HepG2 (cell line): ENCODE measurements around the gene ZNF239. TPM values are rescaled to one million over a fixed set of nuclear protein-coding genes. Genes with fewer than 3 reads are reported as not detected.
A peak's percentile ranks its signal among the peaks of the same experiment; 100 is the strongest.

ENCODE experiments used
- ARID2 ChIP-seq: sonication (generic); formaldehyde crosslinking; IDR thresholded peaks from 2 replicates; pipeline ENCODE4 v1.8.1; 2022; ENCODE audit warnings: mild to moderate bottlenecking, missing genetic modification reagents, borderline replicate concordance
- ARNT ChIP-seq: fragments of 450-650 bp; IDR thresholded peaks from 2 replicates; pipeline ENCODE4 v1.6.1; 2017
- GABPB1 ChIP-seq: IDR thresholded peaks from 2 replicates; pipeline ENCODE4 v1.6.1; 2016; ENCODE audit warnings: mild to moderate bottlenecking, missing genetic modification reagents, moderate library complexity, missing compliant biosample characterization
- HCFC1 ChIP-seq: fragments of 150-350 bp; IDR thresholded peaks from 2 replicates; pipeline ENCODE4 v1.6.1; 2014; ENCODE audit warnings: low read depth, low read length
- ISL2 ChIP-seq: sonication (generic); formaldehyde crosslinking; IDR thresholded peaks from 2 replicates; pipeline ENCODE4 v1.5.0; 2020; ENCODE audit warnings: missing genetic modification reagents
- MEF2D ChIP-seq: sonication (generic); formaldehyde crosslinking; IDR thresholded peaks from 2 replicates; pipeline ENCODE4 v1.5.1; 2020; ENCODE audit warnings: mild to moderate bottlenecking, missing genetic modification reagents
- MEIS2 ChIP-seq: sonication (generic); formaldehyde crosslinking; IDR thresholded peaks from 2 replicates; pipeline ENCODE4 v1.9.0; 2021; ENCODE audit warnings: mild to moderate bottlenecking, missing genetic modification reagents
- NPAS2 ChIP-seq: sonication (generic); formaldehyde crosslinking; IDR thresholded peaks from 2 replicates; pipeline ENCODE4 v1.8.0; 2022; ENCODE audit warnings: mild to moderate bottlenecking, missing genetic modification reagents, borderline replicate concordance
- NR2C2 ChIP-seq: sonication (generic); formaldehyde crosslinking; IDR thresholded peaks from 2 replicates; pipeline ENCODE4 v1.4.0; 2020; ENCODE audit warnings: missing genetic modification reagents, mild to moderate bottlenecking, moderate library complexity, borderline replicate concordance
- POLR2A ChIP-seq, 2 experiments: IDR thresholded peaks; 2 replicates each; pipeline ENCODE4 v1.6.1; 2011; ENCODE audit warnings: low read depth in 2 of 2, low read length in 2 of 2, mild to moderate bottlenecking in 1 of 2, moderate library complexity in 1 of 2; ENCODE audit not compliant: insufficient read depth in 1 of 2
- SAFB2 ChIP-seq: sonication (generic); formaldehyde crosslinking; IDR thresholded peaks from 2 replicates; pipeline ENCODE4 v1.5.1; 2020; ENCODE audit warnings: missing genetic modification reagents, low read depth, mild to moderate bottlenecking, borderline replicate concordance
- TCF12 ChIP-seq, 2 experiments: fragments of 450-650 bp in 1 of 2; sonication (generic) in 1 of 2; formaldehyde crosslinking in 1 of 2; IDR thresholded peaks; 2 replicates each; pipeline versions ENCODE4 v1.6.1 to v1.8.0; 2017 to 2022; ENCODE audit warnings: antibody characterized with exemption in 1 of 2, mild to moderate bottlenecking in 1 of 2, missing genetic modification reagents in 1 of 2, moderate library complexity in 1 of 2
- ZBTB20 ChIP-seq: sonication (generic); formaldehyde crosslinking; IDR thresholded peaks from 2 replicates; pipeline ENCODE4 v1.8.1; 2023; ENCODE audit warnings: missing genetic modification reagents, low read depth, mild to moderate bottlenecking, borderline replicate concordance
- ZBTB38 ChIP-seq: sonication (generic); formaldehyde crosslinking; IDR thresholded peaks from 2 replicates; pipeline ENCODE4 v1.5.1; 2020; ENCODE audit warnings: mild to moderate bottlenecking, missing genetic modification reagents
- polyA plus RNA-seq, 8 experiments: library from polyadenylated mRNA; depleted of rRNA in 3 of 8; stranded (reverse) in 7 of 8; unstranded in 1 of 8; fragments of >200 nt; fragmentation: Illumina TruSeq in 4 of 8; extraction: Trizol in 4 of 8; gene quantifications; 2 replicates each; pipeline versions ENCODE4 v1.2.1 to v1.2.3, GENCODE V29; 2011 to 2016; ENCODE audit warnings: low read depth in 4 of 8, missing spikeins in 1 of 8, mixed read lengths in 1 of 8; ENCODE audit not compliant: insufficient read depth in 1 of 8
- total RNA-seq, 5 experiments: library from RNA; depleted of rRNA; stranded (reverse); fragments of >200 nt; fragmentation: Illumina TruSeq; extraction: Trizol; gene quantifications; 2 replicates each; pipeline ENCODE4 v1.2.3, GENCODE V29; 2016; ENCODE audit warnings: low read depth in 1 of 5
- TF ChIP-seq, protein P1 (sequence below): sonication (generic); formaldehyde crosslinking; IDR thresholded peaks from 2 replicates; pipeline ENCODE4 v1.9.0; 2022; ENCODE audit warnings: low read depth, missing genetic modification reagents
- TF ChIP-seq, protein P2 (sequence below): fragments of 450-650 bp; IDR thresholded peaks from 2 replicates; pipeline ENCODE4 v1.6.1; 2016
- TF ChIP-seq, protein P3 (sequence below): sonication (generic); formaldehyde crosslinking; IDR thresholded peaks from 2 replicates; pipeline ENCODE4 v1.5.0; 2020; ENCODE audit warnings: mild to moderate bottlenecking, missing genetic modification reagents, borderline replicate concordance
- TF ChIP-seq, protein P4 (sequence below), 2 experiments: sonication (generic) in 1 of 2; formaldehyde crosslinking in 1 of 2; IDR thresholded peaks; 2 replicates each; pipeline versions ENCODE4 v1.4.0 to v1.6.1; 2018 to 2020; ENCODE audit warnings: missing genetic modification reagents in 2 of 2, borderline replicate concordance in 1 of 2, low read depth in 1 of 2, mild to moderate bottlenecking in 1 of 2, missing biosample characterization in 1 of 2

ZNF239 gene
- total and polyA plus RNA-seq, 2 of the 13 experiments (the other 11 are each of a cell fraction or from before 2014, with no cell fraction given): 0.05 TPM; not detected in 1

DNA sequence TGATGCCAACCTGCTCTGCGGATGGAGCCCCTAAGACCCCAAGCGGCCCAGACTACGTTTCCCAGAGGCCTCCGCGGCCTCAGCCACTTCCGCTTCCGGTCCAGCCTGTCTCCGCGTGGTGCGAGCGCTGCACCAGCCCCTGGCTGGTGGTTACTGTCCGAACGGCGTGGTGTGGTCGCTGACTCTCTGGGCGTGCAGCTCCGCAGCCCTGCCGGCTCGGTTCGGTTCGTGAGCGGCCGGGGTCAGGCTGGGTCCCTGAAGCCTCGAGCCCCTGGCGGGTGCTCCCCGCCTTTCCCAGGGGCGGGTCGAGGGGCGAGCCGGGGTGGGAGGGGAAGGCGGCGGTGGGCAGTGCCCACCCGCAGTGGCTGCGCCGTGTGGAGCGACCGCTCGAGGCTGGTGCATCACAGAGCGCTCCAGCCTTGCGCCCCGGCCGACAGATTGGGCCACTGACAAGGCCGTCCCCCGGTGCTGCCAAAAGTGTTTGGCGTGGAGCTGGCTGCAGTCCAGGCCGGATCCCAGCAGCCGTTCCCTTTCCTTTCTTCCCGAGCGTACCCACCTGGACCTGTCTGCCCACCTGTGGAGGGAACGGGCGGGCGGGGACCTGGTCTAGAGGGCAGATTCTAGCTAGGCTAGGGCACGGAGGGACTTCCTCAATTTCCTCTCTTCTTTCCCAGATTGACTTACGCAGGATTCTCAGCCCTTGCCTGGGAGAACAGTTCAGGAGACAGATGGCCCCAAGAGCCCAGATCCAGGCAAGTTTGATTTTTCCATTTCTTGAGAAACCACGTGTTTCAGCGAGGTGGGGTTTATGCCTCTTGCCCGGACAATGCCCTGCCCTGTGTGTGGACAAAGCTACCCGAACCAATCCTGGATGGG lies 32.1 kb upstream of the ZNF239 start, which contains the start of gene ZNF485 (continued):
- TF ChIP-seq, protein P1, sequence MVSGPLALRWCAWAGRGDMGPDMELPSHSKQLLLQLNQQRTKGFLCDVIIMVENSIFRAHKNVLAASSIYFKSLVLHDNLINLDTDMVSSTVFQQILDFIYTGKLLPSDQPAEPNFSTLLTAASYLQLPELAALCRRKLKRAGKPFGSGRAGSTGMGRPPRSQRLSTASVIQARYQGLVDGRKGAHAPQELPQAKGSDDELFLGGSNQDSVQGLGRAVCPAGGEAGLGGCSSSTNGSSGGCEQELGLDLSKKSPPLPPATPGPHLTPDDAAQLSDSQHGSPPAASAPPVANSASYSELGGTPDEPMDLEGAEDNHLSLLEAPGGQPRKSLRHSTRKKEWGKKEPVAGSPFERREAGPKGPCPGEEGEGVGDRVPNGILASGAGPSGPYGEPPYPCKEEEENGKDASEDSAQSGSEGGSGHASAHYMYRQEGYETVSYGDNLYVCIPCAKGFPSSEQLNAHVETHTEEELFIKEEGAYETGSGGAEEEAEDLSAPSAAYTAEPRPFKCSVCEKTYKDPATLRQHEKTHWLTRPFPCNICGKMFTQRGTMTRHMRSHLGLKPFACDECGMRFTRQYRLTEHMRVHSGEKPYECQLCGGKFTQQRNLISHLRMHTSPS (CRISPR knock-in tag): no peak
- peak; percentile 91 for TF ChIP-seq NR2C2 (CRISPR knock-in tag)
- TF ChIP-seq, protein P2, sequence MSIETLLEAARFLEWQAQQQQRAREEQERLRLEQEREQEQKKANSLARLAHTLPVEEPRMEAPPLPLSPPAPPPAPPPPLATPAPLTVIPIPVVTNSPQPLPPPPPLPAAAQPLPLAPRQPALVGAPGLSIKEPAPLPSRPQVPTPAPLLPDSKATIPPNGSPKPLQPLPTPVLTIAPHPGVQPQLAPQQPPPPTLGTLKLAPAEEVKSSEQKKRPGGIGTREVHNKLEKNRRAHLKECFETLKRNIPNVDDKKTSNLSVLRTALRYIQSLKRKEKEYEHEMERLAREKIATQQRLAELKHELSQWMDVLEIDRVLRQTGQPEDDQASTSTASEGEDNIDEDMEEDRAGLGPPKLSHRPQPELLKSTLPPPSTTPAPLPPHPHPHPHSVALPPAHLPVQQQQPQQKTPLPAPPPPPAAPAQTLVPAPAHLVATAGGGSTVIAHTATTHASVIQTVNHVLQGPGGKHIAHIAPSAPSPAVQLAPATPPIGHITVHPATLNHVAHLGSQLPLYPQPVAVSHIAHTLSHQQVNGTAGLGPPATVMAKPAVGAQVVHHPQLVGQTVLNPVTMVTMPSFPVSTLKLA: no peak
- 0 out of 2 replicates have a peak, but pooled peaks have one; percentile 16 for TF ChIP-seq MEIS2 (CRISPR knock-in tag)
- TF ChIP-seq NPAS2 (CRISPR knock-in tag): no peak
- no peak for TF ChIP-seq ZBTB38 (CRISPR knock-in tag)
- TF ChIP-seq, protein P3, sequence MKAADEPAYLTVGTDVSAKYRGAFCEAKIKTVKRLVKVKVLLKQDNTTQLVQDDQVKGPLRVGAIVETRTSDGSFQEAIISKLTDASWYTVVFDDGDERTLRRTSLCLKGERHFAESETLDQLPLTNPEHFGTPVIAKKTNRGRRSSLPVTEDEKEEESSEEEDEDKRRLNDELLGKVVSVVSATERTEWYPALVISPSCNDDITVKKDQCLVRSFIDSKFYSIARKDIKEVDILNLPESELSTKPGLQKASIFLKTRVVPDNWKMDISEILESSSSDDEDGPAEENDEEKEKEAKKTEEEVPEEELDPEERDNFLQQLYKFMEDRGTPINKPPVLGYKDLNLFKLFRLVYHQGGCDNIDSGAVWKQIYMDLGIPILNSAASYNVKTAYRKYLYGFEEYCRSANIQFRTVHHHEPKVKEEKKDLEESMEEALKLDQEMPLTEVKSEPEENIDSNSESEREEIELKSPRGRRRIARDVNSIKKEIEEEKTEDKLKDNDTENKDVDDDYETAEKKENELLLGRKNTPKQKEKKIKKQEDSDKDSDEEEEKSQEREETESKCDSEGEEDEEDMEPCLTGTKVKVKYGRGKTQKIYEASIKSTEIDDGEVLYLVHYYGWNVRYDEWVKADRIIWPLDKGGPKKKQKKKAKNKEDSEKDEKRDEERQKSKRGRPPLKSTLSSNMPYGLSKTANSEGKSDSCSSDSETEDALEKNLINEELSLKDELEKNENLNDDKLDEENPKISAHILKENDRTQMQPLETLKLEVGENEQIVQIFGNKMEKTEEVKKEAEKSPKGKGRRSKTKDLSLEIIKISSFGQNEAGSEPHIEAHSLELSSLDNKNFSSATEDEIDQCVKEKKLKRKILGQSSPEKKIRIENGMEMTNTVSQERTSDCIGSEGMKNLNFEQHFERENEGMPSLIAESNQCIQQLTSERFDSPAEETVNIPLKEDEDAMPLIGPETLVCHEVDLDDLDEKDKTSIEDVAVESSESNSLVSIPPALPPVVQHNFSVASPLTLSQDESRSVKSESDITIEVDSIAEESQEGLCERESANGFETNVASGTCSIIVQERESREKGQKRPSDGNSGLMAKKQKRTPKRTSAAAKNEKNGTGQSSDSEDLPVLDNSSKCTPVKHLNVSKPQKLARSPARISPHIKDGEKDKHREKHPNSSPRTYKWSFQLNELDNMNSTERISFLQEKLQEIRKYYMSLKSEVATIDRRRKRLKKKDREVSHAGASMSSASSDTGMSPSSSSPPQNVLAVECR (CRISPR knock-in tag): peak; percentile 70; the same call in 1 of the 2 replicates
- TF ChIP-seq ARNT: no peak
- peak; percentile 99 for TF ChIP-seq GABPB1
- no peak for TF ChIP-seq TCF12 (IDR thresholded peaks at IDR 0.05)
- no peak for TF ChIP-seq TCF12 (CRISPR knock-in tag; IDR thresholded peaks at IDR 0.05)
- TF ChIP-seq, protein P4, sequence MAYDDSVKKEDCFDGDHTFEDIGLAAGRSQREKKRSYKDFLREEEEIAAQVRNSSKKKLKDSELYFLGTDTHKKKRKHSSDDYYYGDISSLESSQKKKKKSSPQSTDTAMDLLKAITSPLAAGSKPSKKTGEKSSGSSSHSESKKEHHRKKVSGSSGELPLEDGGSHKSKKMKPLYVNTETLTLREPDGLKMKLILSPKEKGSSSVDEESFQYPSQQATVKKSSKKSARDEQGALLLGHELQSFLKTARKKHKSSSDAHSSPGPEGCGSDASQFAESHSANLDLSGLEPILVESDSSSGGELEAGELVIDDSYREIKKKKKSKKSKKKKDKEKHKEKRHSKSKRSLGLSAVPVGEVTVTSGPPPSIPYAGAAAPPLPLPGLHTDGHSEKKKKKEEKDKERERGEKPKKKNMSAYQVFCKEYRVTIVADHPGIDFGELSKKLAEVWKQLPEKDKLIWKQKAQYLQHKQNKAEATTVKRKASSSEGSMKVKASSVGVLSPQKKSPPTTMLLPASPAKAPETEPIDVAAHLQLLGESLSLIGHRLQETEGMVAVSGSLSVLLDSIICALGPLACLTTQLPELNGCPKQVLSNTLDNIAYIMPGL (CRISPR knock-in tag; IDR thresholded peaks at IDR 0.05; ENCODE audit: borderline replicate concordance in 1 of 2, low read depth in 1 of 2): 0 out of 4 replicates have a peak, but pooled peaks of 1 of the 2 experiments have one; percentile 31
- no peak for TF ChIP-seq ISL2
- peak; percentile 53 to 89; a peak in 3 of 4 replicates for TF ChIP-seq POLR2A (IDR thresholded peaks at IDR 0.05; ENCODE audit: insufficient read depth in 1 of 2, low read depth in 2 of 2, low read length in 2 of 2)
- 0 out of 2 replicates have a peak, but pooled peaks have one; percentile 48 for TF ChIP-seq SAFB2 (CRISPR knock-in tag)
- peak; percentile 78 for TF ChIP-seq HCFC1
- TF ChIP-seq MEF2D (CRISPR knock-in tag): peak; percentile 36; the same call in 1 of the 2 replicates
- no peak for TF ChIP-seq ZBTB20
- no peak for TF ChIP-seq ARID2 (CRISPR knock-in tag)
